GM12878 (cell line): Measurements from ENCODE around the gene SNAPC4. TPM values are rescaled to one million over a fixed set of nuclear protein-coding genes. Genes with fewer than 3 reads are reported as not detected.

Source experiments
- ATAC-seq: fragments of 200-7000 bp; cut with Tn5 transposase; 3 replicates; pipeline ENCODE4 v1.9.1; 2020; ENCODE audit warnings: mild to moderate bottlenecking, moderate library complexity
- BruUV-seq: library from RNA; stranded (reverse); fragments of 400-500 nt; replicated peaks from 2 replicates; lab custom pipeline; 2021; lab: Mats Ljungman, UMichigan
- CTCF ChIA-PET: fragments of 300-600 bp; sonication (Branson Sonifier 250); formaldehyde crosslinking; extraction: SDS; loops from one replicate; lab custom pipeline; 2021; ENCODE audit warnings: inconsistent platforms; lab: Yijun Ruan, JAX
- POLR2A ChIA-PET: fragments of 350-600 bp; formaldehyde crosslinking; extraction: SDS; loops from one replicate; lab custom pipeline; 2021; ENCODE audit warnings: inconsistent platforms; lab: Charles Lee
- RAD21 ChIA-PET: fragments of 300-600 bp; sonication (Branson Sonifier 250); formaldehyde crosslinking; loops from one replicate; lab custom pipeline; 2023; ENCODE audit warnings: antibody characterized with exemption; ENCODE audit not compliant: unreplicated experiment; lab: Charles Lee
- SMC1A ChIA-PET: fragments of 300-600 bp; sonication (Branson Sonifier 250); formaldehyde crosslinking; loops from one replicate; lab custom pipeline; 2023; ENCODE audit not compliant: unreplicated experiment, uncharacterized antibody; lab: Charles Lee
- DNase-seq: peaks from one replicate; pipeline ENCODE4 v3.0.0-alpha.2; 2011; ENCODE audit warnings: low read depth, low spot score
- FAIRE-seq: peaks from 3 replicates; lab custom pipeline; 2011; peaks lifted over from hg19 to GRCh38; lab: Jason Lieb, UNC
- H2AFZ ChIP-seq: 2 replicates; pipeline ENCODE4 v1.6.0; 2011; ENCODE audit warnings: low read depth, low read length, control low read depth; ENCODE audit not compliant: control insufficient read depth
- H3K27ac ChIP-seq: 2 replicates; pipeline ENCODE4 v1.5.1; 2011; ENCODE audit warnings: control low read depth; ENCODE audit not compliant: control insufficient read depth, insufficient read depth
- H3K27me3 ChIP-seq, 2 experiments: replicated peaks in 1 of 2; 2 replicates each; pipeline versions ENCODE4 v1.6.0 to v1.6.1; 2011; ENCODE audit warnings: low read length in 1 of 2; ENCODE audit not compliant: control insufficient read depth in 2 of 2, insufficient read depth in 2 of 2
- H3K36me3 ChIP-seq, 2 experiments: 2 replicates each; pipeline ENCODE4 v1.5.1; 2011; ENCODE audit warnings: low read length in 1 of 2; ENCODE audit not compliant: control insufficient read depth in 2 of 2, insufficient read depth in 2 of 2
- H3K4me1 ChIP-seq: 2 replicates; pipeline ENCODE4 v1.6.1; 2011; ENCODE audit warnings: mild to moderate bottlenecking, low read length, moderate library complexity, mixed read lengths; ENCODE audit not compliant: control insufficient read depth, insufficient read depth
- H3K4me2 ChIP-seq: 2 replicates; pipeline ENCODE4 v1.6.0; 2011; ENCODE audit warnings: control low read depth; ENCODE audit not compliant: control insufficient read depth, insufficient read depth
- H3K4me3 ChIP-seq: fragments of 200-600 bp; sonication (generic); 2 replicates; pipeline ENCODE4 v1.5.1; 2016
- H3K79me2 ChIP-seq: 2 replicates; pipeline ENCODE4 v1.6.0; 2011; ENCODE audit warnings: low read length; ENCODE audit not compliant: control insufficient read depth, insufficient read depth
- H3K9ac ChIP-seq: 2 replicates; pipeline ENCODE4 v1.8.0; 2011; ENCODE audit warnings: low read length, control low read depth, mixed read lengths; ENCODE audit not compliant: control insufficient read depth, insufficient read depth
- H3K9me3 ChIP-seq: replicated peaks from 3 replicates; pipeline ENCODE4 v1.5.1; 2011; ENCODE audit warnings: mild to moderate bottlenecking, low read length; ENCODE audit not compliant: control insufficient read depth, insufficient read depth
- H4K20me1 ChIP-seq: 2 replicates; pipeline ENCODE4 v1.6.0; 2011; ENCODE audit not compliant: control insufficient read depth, insufficient read depth
- BRCA1 ChIP-seq: IDR thresholded peaks from 2 replicates; pipeline ENCODE4 v1.6.1; 2011; ENCODE audit warnings: low read depth, low read length, improper control_type of control experiment
- CREM ChIP-seq: IDR thresholded peaks from 2 replicates; pipeline ENCODE4 v1.6.1; 2014; ENCODE audit warnings: antibody characterized with exemption, low read depth
- MYC ChIP-seq: IDR thresholded peaks from 2 replicates; pipeline ENCODE4 v1.6.1; 2011; ENCODE audit warnings: mild to moderate bottlenecking, low read length, moderate library complexity, inconsistent platforms; ENCODE audit not compliant: insufficient read depth, insufficient replicate concordance, insufficient read length, severe bottlenecking
- NBN ChIP-seq: fragments of 450-650 bp; IDR thresholded peaks from 2 replicates; pipeline ENCODE4 v1.6.1; 2016
- SMAD1 ChIP-seq: fragments of 450-650 bp; IDR thresholded peaks from 2 replicates; pipeline ENCODE4 v1.6.1; 2018; ENCODE audit warnings: mild to moderate bottlenecking, low read depth; ENCODE audit not compliant: partially characterized antibody
- STAT3 ChIP-seq: IDR thresholded peaks from 2 replicates; pipeline ENCODE4 v1.6.1; 2011; ENCODE audit warnings: low read depth, low read length, improper control_type of control experiment
- ZBTB4 ChIP-seq: fragments of 450-650 bp; formaldehyde crosslinking; IDR thresholded peaks from 2 replicates; pipeline ENCODE4 v1.4.0; 2022; ENCODE audit warnings: mild to moderate bottlenecking, moderate library complexity
- ZBTB40 ChIP-seq: fragments of 450-650 bp; IDR thresholded peaks from 2 replicates; pipeline ENCODE4 v1.6.1; 2016; ENCODE audit warnings: mild to moderate bottlenecking, moderate library complexity, borderline replicate concordance
- WGBS: methylation state at CpG from one replicate; pipeline ENCODE4 v1.1.6; 2016; ENCODE audit warnings: low lambda C conversion rate; ENCODE audit not compliant: insufficient replicate concordance, insufficient coverage; ENCODE audit errors: missing lambda C conversion rate; 5-methylcytosine and 5-hydroxymethylcytosine counted together
- in situ Hi-C: fragments of 300-500 bp; cut with MboI; formaldehyde crosslinking; loops from 9 replicates; pipeline ENCODE4 v1.14.3; 2018; ENCODE audit warnings: mixed read lengths
- intact Hi-C: fragments of 100-400 bp; cut with micrococcal nuclease; formaldehyde crosslinking; loops from one replicate; pipeline ENCODE4 v1.14.2; 2022; ENCODE audit not compliant: unreplicated experiment
- polyA plus RNA-seq, 11 experiments: library from polyadenylated mRNA; depleted of rRNA in 4 of 11; unstranded in 6 of 11; stranded (reverse) in 5 of 11; fragments of >200 nt; fragmentation: Nextera tagmentation in 4 of 11; fragmentation: Illumina TruSeq in 1 of 11; extraction: Ambion mirVana in 4 of 11; extraction: Trizol in 1 of 11; gene quantifications; 1 replicate in 1 of 11; 2 replicates in 10 of 11; pipeline versions ENCODE4 v1.2.1 to v1.2.3, GENCODE V29; 2011 to 2016; ENCODE audit warnings: inconsistent platforms in 2 of 11, missing spikeins in 2 of 11, low read depth in 1 of 11
- total RNA-seq, 4 experiments: library from RNA; depleted of rRNA in 3 of 4; stranded (reverse); fragments of >200 nt in 3 of 4; fragmentation: Illumina TruSeq in 1 of 4; extraction: Trizol in 1 of 4; gene quantifications; 2 replicates each; pipeline versions ENCODE4 v1.2.1 to v1.2.3, GENCODE V29; 2013 to 2021
- TF ChIP-seq, protein P1 (sequence below): fragments of 450-650 bp; formaldehyde crosslinking; IDR thresholded peaks from 2 replicates; pipeline ENCODE4 v1.4.0; 2020; ENCODE audit warnings: mild to moderate bottlenecking, moderate library complexity

Gene SNAPC4
- total and polyA plus RNA-seq, 10 of the 15 experiments (the other 5 are each of a cell fraction or from before 2014, with no cell fraction given) = 0.42 to 19.8 (median 7.0) TPM

GRCh38 chr9:136393531-136393930 is 6.4 kb downstream of the SNAPC4 start:
- Histone ChIP-seq H3K27me3 (no peaks in the 10 kb centered on the region), H4K20me1 (no peaks in the 10 kb centered on the region), H3K27ac (no peak overlapping the region), H3K36me3 (peaks cover 27 to 37% of the 10 kb centered on the region in 2 experiments), H3K9me3 (no peaks in the 10 kb centered on the region), H3K4me1 (peaks cover 2% of the 10 kb centered on the region), H3K4me2 (no peak overlapping the region), H3K79me2 (peaks cover 9% of the 10 kb centered on the region), H3K4me3 (no peak overlapping the region), H3K9ac (no peak overlapping the region), H2AFZ (no peak overlapping the region)
- 97% methylated on average over 17 of the region's 17 CpGs for WGBS
- DNase-seq (no peak), ATAC-seq (no peak), FAIRE-seq (no peak)
- in situ Hi-C loops (no loop called here), intact Hi-C loops (no loop called here)
- BruUV-seq = no TSS peak
- RAD21 ChIA-PET = no interaction called here
- POLR2A ChIA-PET = no interaction called here
- CTCF ChIA-PET = interaction anchor here (0.6 kb wide), 1 partner anchor 241 kb away, joined by 3 read pairs; no protein-coding TSS in a partner anchor
- SMC1A ChIA-PET = interaction anchor here (1.1 kb wide), 1 partner anchor 8 kb away, joined by 3 read pairs; no protein-coding TSS in a partner anchor
- TF ChIP-seq ZBTB40 = no peak
- TF ChIP-seq ZBTB4 (CRISPR knock-in tag) = no peak
- TF ChIP-seq, protein P1, sequence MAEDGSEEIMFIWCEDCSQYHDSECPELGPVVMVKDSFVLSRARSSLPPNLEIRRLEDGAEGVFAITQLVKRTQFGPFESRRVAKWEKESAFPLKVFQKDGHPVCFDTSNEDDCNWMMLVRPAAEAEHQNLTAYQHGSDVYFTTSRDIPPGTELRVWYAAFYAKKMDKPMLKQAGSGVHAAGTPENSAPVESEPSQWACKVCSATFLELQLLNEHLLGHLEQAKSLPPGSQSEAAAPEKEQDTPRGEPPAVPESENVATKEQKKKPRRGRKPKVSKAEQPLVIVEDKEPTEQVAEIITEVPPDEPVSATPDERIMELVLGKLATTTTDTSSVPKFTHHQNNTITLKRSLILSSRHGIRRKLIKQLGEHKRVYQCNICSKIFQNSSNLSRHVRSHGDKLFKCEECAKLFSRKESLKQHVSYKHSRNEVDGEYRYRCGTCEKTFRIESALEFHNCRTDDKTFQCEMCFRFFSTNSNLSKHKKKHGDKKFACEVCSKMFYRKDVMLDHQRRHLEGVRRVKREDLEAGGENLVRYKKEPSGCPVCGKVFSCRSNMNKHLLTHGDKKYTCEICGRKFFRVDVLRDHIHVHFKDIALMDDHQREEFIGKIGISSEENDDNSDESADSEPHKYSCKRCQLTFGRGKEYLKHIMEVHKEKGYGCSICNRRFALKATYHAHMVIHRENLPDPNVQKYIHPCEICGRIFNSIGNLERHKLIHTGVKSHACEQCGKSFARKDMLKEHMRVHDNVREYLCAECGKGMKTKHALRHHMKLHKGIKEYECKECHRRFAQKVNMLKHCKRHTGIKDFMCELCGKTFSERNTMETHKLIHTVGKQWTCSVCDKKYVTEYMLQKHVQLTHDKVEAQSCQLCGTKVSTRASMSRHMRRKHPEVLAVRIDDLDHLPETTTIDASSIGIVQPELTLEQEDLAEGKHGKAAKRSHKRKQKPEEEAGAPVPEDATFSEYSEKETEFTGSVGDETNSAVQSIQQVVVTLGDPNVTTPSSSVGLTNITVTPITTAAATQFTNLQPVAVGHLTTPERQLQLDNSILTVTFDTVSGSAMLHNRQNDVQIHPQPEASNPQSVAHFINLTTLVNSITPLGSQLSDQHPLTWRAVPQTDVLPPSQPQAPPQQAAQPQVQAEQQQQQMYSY = no peak
- no peak for TF ChIP-seq SMAD1
- TF ChIP-seq CREM = no peak
- TF ChIP-seq STAT3 = no peak
- no peak for TF ChIP-seq NBN
- no peak for TF ChIP-seq BRCA1
- TF ChIP-seq MYC = no peak
